Karpas-422 (cell line): ENCODE results near the gene MLLT3. TPM values are rescaled to one million over a fixed set of nuclear protein-coding genes. Genes with fewer than 3 reads are reported as not detected.

Experiments used
- DNase-seq: peaks from one replicate; pipeline ENCODE4 v3.0.0-alpha.2; 2015
- H2AFZ ChIP-seq: fragments of 200-600 bp; sonication (generic); 2 replicates; pipeline ENCODE4 v1.6.1; 2014; ENCODE audit warnings: antibody characterized with exemption, low read length, mixed read lengths
- H3K27ac ChIP-seq: fragments of 200-600 bp; sonication (generic); 2 replicates; pipeline ENCODE4 v1.5.1; 2014; ENCODE audit warnings: mild to moderate bottlenecking, low read length, moderate library complexity
- H3K27me3 ChIP-seq: fragments of 200-600 bp; sonication (generic); 2 replicates; pipeline ENCODE4 v1.6.1; 2014; ENCODE audit warnings: low read length, mixed read lengths
- H3K36me3 ChIP-seq: fragments of 200-600 bp; sonication (generic); 2 replicates; pipeline ENCODE4 v1.6.1; 2014; ENCODE audit warnings: low read length, mixed read lengths; ENCODE audit not compliant: insufficient read depth
- H3K4me1 ChIP-seq: fragments of 200-600 bp; sonication (generic); 2 replicates; pipeline ENCODE4 v1.6.1; 2014; ENCODE audit warnings: mild to moderate bottlenecking, low read length, mixed read lengths
- H3K4me2 ChIP-seq: fragments of 200-600 bp; sonication (generic); 2 replicates; pipeline ENCODE4 v1.6.1; 2014; ENCODE audit warnings: low read length, low read depth, mild to moderate bottlenecking; ENCODE audit not compliant: poor library complexity, severe bottlenecking
- H3K4me3 ChIP-seq: fragments of 200-600 bp; sonication (generic); 2 replicates; pipeline ENCODE4 v1.5.1; 2014; ENCODE audit warnings: mild to moderate bottlenecking, antibody characterized with exemption, low read length, mixed read lengths
- H3K79me2 ChIP-seq: fragments of 200-600 bp; sonication (generic); 2 replicates; pipeline ENCODE4 v1.6.1; 2014; ENCODE audit warnings: mild to moderate bottlenecking, low read length, mixed read lengths
- H3K9ac ChIP-seq: fragments of 200-600 bp; sonication (generic); 2 replicates; pipeline ENCODE4 v1.6.0; 2014; ENCODE audit warnings: low read length
- H3K9me2 ChIP-seq: fragments of 200-600 bp; sonication (generic), shearing (Covaris generic); replicated peaks from 2 replicates; pipeline ENCODE4 v1.6.0; 2014; ENCODE audit warnings: mild to moderate bottlenecking, low read length, moderate library complexity; ENCODE audit not compliant: insufficient read depth
- H3K9me3 ChIP-seq: fragments of 300-700, 200-600 bp; sonication (generic); 2 replicates; pipeline ENCODE4 v1.6.1; 2014; ENCODE audit warnings: low read length, mixed read lengths
- H4K20me1 ChIP-seq: fragments of 200-600 bp; sonication (generic); 2 replicates; pipeline ENCODE4 v1.6.1; 2014; ENCODE audit warnings: mild to moderate bottlenecking, antibody characterized with exemption, low read length, low read depth; ENCODE audit not compliant: insufficient read depth
- total RNA-seq: library from RNA; depleted of rRNA; stranded (reverse); fragments of >200 nt; shearing (Covaris generic); gene quantifications from 2 replicates; pipeline ENCODE4 v1.2.3, GENCODE V29; 2014; ENCODE audit warnings: low replicate concordance

The MLLT3 gene
- total RNA-seq, 1 experiment from 2014 or later: 5.8 TPM

- H3K27ac ChIP-seq: no peak overlapping the region
- H3K9me2 ChIP-seq: no peaks in the 10 kb centered on the region
- no peak overlapping the region for H2AFZ ChIP-seq
- DNase-seq: no peak
- H3K79me2 ChIP-seq: no peaks in the 10 kb centered on the region
- no peaks in the 10 kb centered on the region for H3K36me3 ChIP-seq
- H3K4me3 ChIP-seq: no peak overlapping the region
- no peaks in the 10 kb centered on the region for H3K27me3 ChIP-seq
- no peak overlapping the region for H3K4me2 ChIP-seq
- no peaks in the 10 kb centered on the region for H3K9me3 ChIP-seq
- no peaks in the 10 kb centered on the region for H4K20me1 ChIP-seq
- no peak overlapping the region for H3K9ac ChIP-seq
- no peaks in the 10 kb centered on the region for H3K4me1 ChIP-seq
Measured at GRCh38 chr9:20363233-20363632, 259.1 kb downstream of the MLLT3 start.

GRCh38 chr9:20361656-20362570 is 260.4 kb downstream of the MLLT3 start:
- H3K4me1 ChIP-seq: no peaks in the 10 kb centered on the region
- no peaks in the 10 kb centered on the region for H3K9me3 ChIP-seq
- no peaks in the 10 kb centered on the region for H3K79me2 ChIP-seq
- H3K27me3 ChIP-seq: no peaks in the 10 kb centered on the region
- no peak for DNase-seq
- no peak overlapping the region for H3K4me2 ChIP-seq
- no peak overlapping the region for H3K9ac ChIP-seq
- H4K20me1 ChIP-seq: no peaks in the 10 kb centered on the region
- no peak overlapping the region for H3K4me3 ChIP-seq
- H3K9me2 ChIP-seq: no peaks in the 10 kb centered on the region
- no peaks in the 10 kb centered on the region for H3K36me3 ChIP-seq
- H2AFZ ChIP-seq: no peak overlapping the region
- no peak overlapping the region for H3K27ac ChIP-seq

- Histone ChIP-seq H3K79me2 (no peaks in the 10 kb centered on the region), H3K27me3 (no peaks in the 10 kb centered on the region), H3K9me2 (no peaks in the 10 kb centered on the region), H3K9me3 (no peaks in the 10 kb centered on the region), H2AFZ (no peak overlapping the region), H3K36me3 (no peaks in the 10 kb centered on the region), H3K4me3 (no peak overlapping the region), H3K4me1 (no peaks in the 10 kb centered on the region), H3K9ac (no peak overlapping the region), H3K4me2 (no peak overlapping the region), H4K20me1 (no peaks in the 10 kb centered on the region), H3K27ac (no peak overlapping the region)
- no peak for DNase-seq
Measured at GRCh38 chr9:20361229-20361628, 261.1 kb downstream of the MLLT3 start.

GRCh38 chr9:20358207-20358606 is 264.1 kb downstream of the MLLT3 start:
- H3K27ac ChIP-seq: no peak overlapping the region
- no peak overlapping the region for H3K4me3 ChIP-seq
- no peaks in the 10 kb centered on the region for H3K79me2 ChIP-seq
- no peak for DNase-seq
- no peaks in the 10 kb centered on the region for H3K9me3 ChIP-seq
- H3K4me1 ChIP-seq: no peaks in the 10 kb centered on the region
- no peak overlapping the region for H2AFZ ChIP-seq
- H3K9ac ChIP-seq: no peak overlapping the region
- no peaks in the 10 kb centered on the region for H3K27me3 ChIP-seq
- no peaks in the 10 kb centered on the region for H3K36me3 ChIP-seq
- H4K20me1 ChIP-seq: no peaks in the 10 kb centered on the region
- no peak overlapping the region for H3K4me2 ChIP-seq
- H3K9me2 ChIP-seq: no peaks in the 10 kb centered on the region

GRCh38 chr9:20357037-20357432 is 265.3 kb downstream of the MLLT3 start:
- Histone ChIP-seq H3K36me3 (no peaks in the 10 kb centered on the region), H3K79me2 (no peaks in the 10 kb centered on the region), H3K4me3 (no peak overlapping the region), H3K27me3 (no peaks in the 10 kb centered on the region), H3K9me3 (no peaks in the 10 kb centered on the region), H2AFZ (no peak overlapping the region), H3K9ac (no peak overlapping the region), H3K4me1 (no peaks in the 10 kb centered on the region), H4K20me1 (no peaks in the 10 kb centered on the region), H3K4me2 (no peak overlapping the region), H3K9me2 (no peaks in the 10 kb centered on the region), H3K27ac (no peak overlapping the region)
- DNase-seq: no peak

GRCh38 chr9:20356403-20357036 is 265.8 kb downstream of the MLLT3 start:
- no peak overlapping the region for H3K4me2 ChIP-seq
- H3K9me3 ChIP-seq: no peaks in the 10 kb centered on the region
- no peaks in the 10 kb centered on the region for H3K27me3 ChIP-seq
- DNase-seq: peak; percentile 81
- no peak overlapping the region for H3K9ac ChIP-seq
- H3K9me2 ChIP-seq: no peaks in the 10 kb centered on the region
- no peaks in the 10 kb centered on the region for H4K20me1 ChIP-seq
- no peaks in the 10 kb centered on the region for H3K36me3 ChIP-seq
- no peaks in the 10 kb centered on the region for H3K4me1 ChIP-seq
- no peak overlapping the region for H3K27ac ChIP-seq
- no peak overlapping the region for H2AFZ ChIP-seq
- no peak overlapping the region for H3K4me3 ChIP-seq
- H3K79me2 ChIP-seq: no peaks in the 10 kb centered on the region

- Histone ChIP-seq H3K36me3 (no peaks in the 10 kb centered on the region), H3K9me3 (no peaks in the 10 kb centered on the region), H2AFZ (no peak overlapping the region), H4K20me1 (no peaks in the 10 kb centered on the region), H3K4me1 (no peaks in the 10 kb centered on the region), H3K4me2 (no peak overlapping the region), H3K9ac (no peak overlapping the region), H3K27ac (no peak overlapping the region), H3K27me3 (no peaks in the 10 kb centered on the region), H3K4me3 (no peak overlapping the region), H3K9me2 (no peaks in the 10 kb centered on the region), H3K79me2 (no peaks in the 10 kb centered on the region)
- no peak for DNase-seq
Measured at GRCh38 chr9:20355022-20355421, 267.3 kb downstream of the MLLT3 start.

GRCh38 chr9:20353931-20354652 is 268.2 kb downstream of the MLLT3 start:
- no peaks in the 10 kb centered on the region for H3K36me3 ChIP-seq
- no peaks in the 10 kb centered on the region for H3K27me3 ChIP-seq
- no peaks in the 10 kb centered on the region for H3K9me2 ChIP-seq
- H4K20me1 ChIP-seq: no peaks in the 10 kb centered on the region
- no peaks in the 10 kb centered on the region for H3K4me1 ChIP-seq
- no peak overlapping the region for H3K4me3 ChIP-seq
- H3K27ac ChIP-seq: no peak overlapping the region
- H3K9me3 ChIP-seq: no peaks in the 10 kb centered on the region
- DNase-seq: no peak
- H2AFZ ChIP-seq: no peak overlapping the region
- H3K9ac ChIP-seq: no peak overlapping the region
- H3K79me2 ChIP-seq: no peaks in the 10 kb centered on the region
- H3K4me2 ChIP-seq: no peak overlapping the region
